Endothelial cell of umbilical vein (primary cell): ENCODE results near the gene SPDYE17.
"Not testable (repeated sequence)": the region's sequence is repeated elsewhere in the genome, so short reads cannot be mapped to it uniquely, and the experiment has no call there.

Experiments
- CTCF ChIP-seq, 2 donors: IDR thresholded peaks; 1 replicate in 1 of 2; 2 replicates in 1 of 2; pipeline ENCODE4 v1.5.1; 2011; ENCODE audit warnings: low read length in 2 of 2, mild to moderate bottlenecking in 2 of 2, moderate library complexity in 2 of 2, control low read depth in 1 of 2, inconsistent platforms in 1 of 2, low read depth in 1 of 2; ENCODE audit not compliant: insufficient read depth in 1 of 2; ENCODE audit errors: extremely low read depth in 1 of 2
- EZH2 ChIP-seq: IDR thresholded peaks from 2 replicates; pipeline ENCODE4 v1.6.1; 2012; ENCODE audit warnings: borderline replicate concordance, low read depth, mild to moderate bottlenecking, moderate library complexity, low read length, inconsistent platforms; ENCODE audit not compliant: severe bottlenecking
- FOS ChIP-seq: IDR thresholded peaks from 2 replicates; pipeline ENCODE4 v1.6.1; 2011; ENCODE audit warnings: mild to moderate bottlenecking, low read length, moderate library complexity, borderline replicate concordance; ENCODE audit not compliant: insufficient read depth
- JUN ChIP-seq: IDR thresholded peaks from 2 replicates; pipeline ENCODE4 v1.6.1; 2011; ENCODE audit warnings: borderline replicate concordance, low read depth; ENCODE audit not compliant: insufficient read length, insufficient read depth
- MAX ChIP-seq: IDR thresholded peaks from 2 replicates; pipeline ENCODE4 v1.6.1; 2011; ENCODE audit not compliant: insufficient read depth, insufficient read length
- MYC ChIP-seq: IDR thresholded peaks from one replicate; pipeline ENCODE4 v1.6.1; 2011; ENCODE audit warnings: mild to moderate bottlenecking, low read depth, low read length
- POLR2A ChIP-seq: IDR thresholded peaks from 2 replicates; pipeline ENCODE4 v1.6.1; 2012; ENCODE audit warnings: low read depth, mild to moderate bottlenecking, control low read depth, low read length
- POLR2AphosphoS5 ChIP-seq: IDR thresholded peaks from 2 replicates; pipeline ENCODE4 v1.6.1; 2012; ENCODE audit warnings: low read depth, mild to moderate bottlenecking, control low read depth, low read length, moderate library complexity; ENCODE audit not compliant: insufficient read depth

GRCh38 chr7:76992204-76992603, 40.0 kb downstream of the SPDYE17 start:
- not testable (repeated sequence) for TF ChIP-seq CTCF (IDR thresholded peaks at IDR 0.05; ENCODE audit: extremely low read depth in 1 of 2, insufficient read depth in 1 of 2, low read depth in 1 of 2, low read length in 2 of 2); MYC; EZH2; MAX; POLR2A; JUN; POLR2AphosphoS5; FOS
